K562 (cell line): Measurements from ENCODE around the gene SULT1E1. TPM values are rescaled to one million over a fixed set of nuclear protein-coding genes. Genes with fewer than 3 reads are reported as not detected.

Source experiments
- ATAC-seq: fragments of 200-7000 bp; cut with Tn5 transposase; 3 replicates; pipeline ENCODE4 v1.9.1; 2020; ENCODE audit warnings: moderate library complexity
- BruUV-seq: library from RNA; stranded (reverse); fragments of 400-500 nt; replicated peaks from 2 replicates; lab custom pipeline; 2021; lab: Mats Ljungman, UMichigan
- CTCF ChIA-PET: fragments of 300-600 bp; formaldehyde crosslinking; extraction: SDS; loops from one replicate; lab custom pipeline; 2021; ENCODE audit warnings: low intra/inter-chr PET ratio; lab: Yijun Ruan, JAX
- POLR2A ChIA-PET: fragments of 300-600, 350-650 bp; sonication (Branson Sonifier 250); formaldehyde crosslinking; extraction: SDS; loops from one replicate; lab custom pipeline; 2021; ENCODE audit warnings: antibody characterized with exemption, inconsistent platforms; lab: Yijun Ruan, JAX
- DNase-seq, 4 experiments: peaks; one replicate each; pipeline versions ENCODE4 v3.0.0 to v3.0.0-alpha.2; 2011 to 2018; ENCODE audit warnings: low spot score in 3 of 4, mixed read lengths in 3 of 4; ENCODE audit errors: extremely low read depth in 1 of 4
- FAIRE-seq: peaks from 2 replicates; lab custom pipeline; 2011; peaks lifted over from hg19 to GRCh38; lab: Jason Lieb, UNC
- H2AFZ ChIP-seq: 2 replicates; pipeline ENCODE4 v1.6.0; 2011; ENCODE audit warnings: low read depth, low read length, control low read depth, inconsistent platforms
- H3K27ac ChIP-seq: fragments of 200-600 bp; 3 replicates; pipeline ENCODE4 v1.8.0; 2011; ENCODE audit warnings: low read depth, mild to moderate bottlenecking, control low read depth, inconsistent platforms, low read length, moderate library complexity, mixed read lengths; ENCODE audit errors: extremely low read depth
- H3K27me3 ChIP-seq, 2 experiments: fragments of 300-600 bp in 1 of 2; 2 replicates in 1 of 2; 3 replicates in 1 of 2; pipeline versions ENCODE4 v1.6.0 to v1.8.0; 2011; ENCODE audit warnings: inconsistent platforms in 2 of 2, low read length in 2 of 2, mild to moderate bottlenecking in 1 of 2, mixed read lengths in 1 of 2, moderate library complexity in 1 of 2; ENCODE audit not compliant: control insufficient read depth in 2 of 2, insufficient read depth in 2 of 2
- H3K36me3 ChIP-seq: fragments of 300-600 bp; 3 replicates; pipeline ENCODE4 v1.8.0; 2011; ENCODE audit warnings: mild to moderate bottlenecking, low read length, inconsistent platforms; ENCODE audit not compliant: control insufficient read depth, insufficient read depth
- H3K4me1 ChIP-seq, 2 experiments: fragments of 200-600 bp in 1 of 2; replicated peaks in 1 of 2; 2 replicates in 1 of 2; 3 replicates in 1 of 2; pipeline versions ENCODE4 v1.5.1 to v1.8.0; 2011; ENCODE audit warnings: inconsistent platforms in 2 of 2, low read length in 2 of 2, mild to moderate bottlenecking in 1 of 2, mixed read lengths in 1 of 2, moderate library complexity in 1 of 2; ENCODE audit not compliant: control insufficient read depth in 2 of 2, insufficient read depth in 2 of 2
- H3K4me2 ChIP-seq: 2 replicates; pipeline ENCODE4 v1.6.1; 2011; ENCODE audit warnings: low read length, control low read depth, inconsistent platforms, mixed read lengths; ENCODE audit not compliant: insufficient read depth
- H3K4me3 ChIP-seq: fragments of 200-600 bp; sonication (generic), shearing (Covaris generic); 2 replicates; pipeline ENCODE4 v1.5.1; 2016; ENCODE audit warnings: control low read depth, inconsistent platforms
- H3K79me2 ChIP-seq: fragments of 200-600 bp; 3 replicates; pipeline ENCODE4 v1.8.0; 2011; ENCODE audit warnings: low read length, inconsistent platforms; ENCODE audit not compliant: control insufficient read depth, insufficient read depth
- H3K9ac ChIP-seq, 2 experiments: 2 replicates each; pipeline versions ENCODE4 v1.6.0 to v1.6.1; 2011; ENCODE audit warnings: low read depth in 2 of 2, low read length in 2 of 2, control low read depth in 1 of 2, inconsistent platforms in 1 of 2, mild to moderate bottlenecking in 1 of 2, mixed read lengths in 1 of 2; ENCODE audit not compliant: insufficient read depth in 1 of 2
- H3K9me1 ChIP-seq: one replicate; pipeline ENCODE4 v1.6.0; 2011; ENCODE audit warnings: inconsistent platforms, mild to moderate bottlenecking, low read length, moderate library complexity; ENCODE audit not compliant: control insufficient read depth, insufficient read depth
- H3K9me3 ChIP-seq: replicated peaks from 2 replicates; pipeline ENCODE4 v1.5.1; 2011; ENCODE audit warnings: low read depth, low read length, inconsistent platforms; ENCODE audit not compliant: control insufficient read depth, insufficient read depth
- H4K20me1 ChIP-seq: replicated peaks from 2 replicates; pipeline ENCODE4 v1.6.1; 2011; ENCODE audit warnings: low read length, inconsistent platforms, mixed read lengths; ENCODE audit not compliant: control insufficient read depth, insufficient read depth
- ASH1L ChIP-seq: fragments of 450-650 bp; IDR thresholded peaks from 2 replicates; pipeline ENCODE4 v1.6.1; 2018; ENCODE audit warnings: borderline replicate concordance, mild to moderate bottlenecking, low read depth; ENCODE audit not compliant: partially characterized antibody
- BACH1 ChIP-seq: fragments of 200-800 bp; sonication (Bioruptor generic); IDR thresholded peaks from 2 replicates; pipeline ENCODE4 v1.6.1; 2016; ENCODE audit warnings: missing genetic modification characterization, missing compliant biosample characterization
- CBX1 ChIP-seq: sonication (generic); IDR thresholded peaks from 2 replicates; pipeline ENCODE4 v1.6.1; 2016; ENCODE audit warnings: antibody characterized with exemption, low read depth, mild to moderate bottlenecking
- CCAR2 ChIP-seq: fragments of 200-400 bp; formaldehyde crosslinking; IDR thresholded peaks from 2 replicates; pipeline ENCODE4 v1.6.1; 2017; ENCODE audit warnings: mild to moderate bottlenecking, low read depth, low read length
- CGGBP1 ChIP-seq: fragments of 250-450 bp; sonication (Bioruptor Pico); IDR thresholded peaks from 2 replicates; pipeline ENCODE4 v1.9.0; 2021; ENCODE audit warnings: mild to moderate bottlenecking
- GABPA ChIP-seq: fragments of 200-800 bp; sonication (Bioruptor generic); conservative IDR thresholded peaks from 2 replicates; pipeline ENCODE4 v1.6.1; 2016; ENCODE audit warnings: low read depth, missing genetic modification characterization, missing compliant biosample characterization
- HMGXB4 ChIP-seq: sonication (generic); formaldehyde crosslinking; IDR thresholded peaks from 2 replicates; pipeline ENCODE4 v1.8.1; 2023; ENCODE audit warnings: mild to moderate bottlenecking, missing genetic modification reagents
- JUN ChIP-seq, 2 experiments: sonication (generic) in 1 of 2; formaldehyde crosslinking in 1 of 2; IDR thresholded peaks; 2 replicates each; pipeline versions ENCODE4 v1.6.1 to v1.8.0; 2012 to 2022; ENCODE audit warnings: borderline replicate concordance in 2 of 2, mild to moderate bottlenecking in 2 of 2, improper control_type of control experiment in 1 of 2, low read depth in 1 of 2, low read length in 1 of 2, missing genetic modification reagents in 1 of 2
- KHSRP ChIP-seq: fragments of 450-650 bp; IDR thresholded peaks from 2 replicates; pipeline ENCODE4 v1.6.1; 2017
- RBM17 ChIP-seq: fragments of 200-400 bp; formaldehyde crosslinking; IDR thresholded peaks from 2 replicates; pipeline ENCODE4 v1.6.1; 2017; ENCODE audit warnings: low read depth, mild to moderate bottlenecking, low read length, borderline replicate concordance
- TBP ChIP-seq: optimal IDR thresholded peaks from 2 replicates; pipeline ENCODE3; 2011; ENCODE audit warnings: low read depth, low read length, improper control_type of control experiment
- TGIF2 ChIP-seq: sonication (generic); formaldehyde crosslinking; IDR thresholded peaks from 2 replicates; pipeline ENCODE4 v1.8.1; 2022; ENCODE audit warnings: mild to moderate bottlenecking, missing genetic modification reagents, moderate library complexity
- THRAP3 ChIP-seq: fragments of 450-650 bp; IDR thresholded peaks from 2 replicates; pipeline ENCODE4 v1.6.1; 2016; ENCODE audit warnings: mild to moderate bottlenecking, inconsistent platforms, borderline replicate concordance
- ZKSCAN1 ChIP-seq: fragments of 150-350 bp; IDR thresholded peaks from 2 replicates; pipeline ENCODE4 v1.6.1; 2016; ENCODE audit warnings: low read depth, low read length
- ZNF24 ChIP-seq: fragments of 450-650 bp; IDR thresholded peaks from 2 replicates; pipeline ENCODE4 v1.6.1; 2016
- ZNF589 ChIP-seq: fragments of 200-800 bp; sonication (Bioruptor generic); IDR thresholded peaks from 2 replicates; pipeline ENCODE4 v1.6.1; 2016; ENCODE audit warnings: low read depth, missing genetic modification characterization, missing compliant biosample characterization
- WGBS: fragments of 100-300 bp; shearing (Covaris generic); methylation state at CpG from one replicate; pipeline ENCODE4 v1.1.6; 2016; ENCODE audit warnings: low coverage, mixed read lengths; ENCODE audit not compliant: insufficient coverage; ENCODE audit errors: missing lambda C conversion rate; 5-methylcytosine and 5-hydroxymethylcytosine counted together
- in situ Hi-C: fragments of 300-500 bp; cut with MboI; formaldehyde crosslinking; loops from 4 replicates; pipeline ENCODE4 v1.15.0; 2018; ENCODE audit warnings: inconsistent platforms, mixed read lengths
- intact Hi-C: fragments of 100-400 bp; cut with micrococcal nuclease; formaldehyde crosslinking; loops from 2 replicates; pipeline ENCODE4 v1.14.2; 2022
- polyA plus RNA-seq, 8 experiments: library from polyadenylated mRNA; depleted of rRNA in 4 of 8; stranded (reverse) in 5 of 8; unstranded in 3 of 8; fragments of >200 nt; fragmentation: Nextera tagmentation in 2 of 8; fragmentation: Illumina TruSeq in 1 of 8; extraction: Ambion mirVana in 2 of 8; extraction: Trizol in 1 of 8; gene quantifications; 2 replicates each; pipeline versions ENCODE4 v1.2.1 to v1.2.3, GENCODE V29; 2011 to 2014; ENCODE audit warnings: inconsistent platforms in 1 of 8, missing spikeins in 1 of 8
- total RNA-seq, 7 experiments: library from RNA; depleted of rRNA in 6 of 7; stranded (reverse); fragments of >200 nt in 6 of 7; fragmentation: Illumina TruSeq in 2 of 7; extraction: Trizol in 2 of 7; gene quantifications; 2 replicates each; pipeline versions ENCODE4 v1.2.1 to v1.2.3, GENCODE V29; 2011 to 2021; ENCODE audit warnings: low replicate concordance in 1 of 7
- TF ChIP-seq, protein P1 (sequence below): fragments of 250-450 bp; sonication (Bioruptor Pico); IDR thresholded peaks from 2 replicates; pipeline ENCODE4 v1.5.0; 2021; ENCODE audit warnings: mild to moderate bottlenecking, borderline replicate concordance

SULT1E1 gene
- total and polyA plus RNA-seq, 9 of the 15 experiments (the other 6 are each of a cell fraction or from before 2014, with no cell fraction given): not detected

DNA sequence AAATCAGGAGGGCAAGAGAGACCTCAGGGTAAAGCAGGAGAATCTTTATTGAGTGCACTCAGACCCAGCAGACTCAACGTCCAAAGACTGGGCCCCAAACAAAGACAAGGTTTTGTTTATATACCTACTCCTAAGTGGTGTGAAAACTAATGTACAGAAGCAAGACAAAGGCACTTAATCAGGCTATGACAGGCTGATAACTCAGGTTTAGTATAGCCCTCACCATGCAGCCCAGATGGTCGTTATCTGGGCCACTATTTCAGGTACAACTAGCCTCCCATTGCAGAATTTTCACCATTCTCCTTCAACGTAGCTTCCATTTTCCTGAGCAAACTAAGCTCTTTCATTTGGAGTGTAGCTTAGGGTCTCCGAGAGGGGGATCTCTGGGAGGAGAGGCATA lies 36.9 kb downstream of the SULT1E1 start:
- Histone ChIP-seq H3K4me3 (no peak overlapping the region), H3K9ac (no peak overlapping the region), H3K9me3 (no peaks in the 10 kb centered on the region), H2AFZ (no peak overlapping the region), H4K20me1 (no peaks in the 10 kb centered on the region)
- FAIRE-seq: no peak
- POLR2A ChIA-PET: no interaction called here
- BruUV-seq: no TSS peak
- 0% methylated on average over 4 of the region's 4 CpGs for WGBS
- intact Hi-C loops: no loop called here
- no peak for TF ChIP-seq JUN (IDR thresholded peaks at IDR 0.05; ENCODE audit: borderline replicate concordance, low read depth, low read length)
- TF ChIP-seq JUN (CRISPR knock-in tag; IDR thresholded peaks at IDR 0.05; ENCODE audit: borderline replicate concordance): no peak
- no peak for TF ChIP-seq BACH1 (tag)
- no peak for TF ChIP-seq RBM17
- no peak for TF ChIP-seq HMGXB4 (CRISPR knock-in tag)
- no peak for TF ChIP-seq ZNF24
- TF ChIP-seq TGIF2 (CRISPR knock-in tag): no peak
- TF ChIP-seq ASH1L: no peak
- no peak for TF ChIP-seq KHSRP
- no peak for TF ChIP-seq THRAP3
- TF ChIP-seq, protein P1, sequence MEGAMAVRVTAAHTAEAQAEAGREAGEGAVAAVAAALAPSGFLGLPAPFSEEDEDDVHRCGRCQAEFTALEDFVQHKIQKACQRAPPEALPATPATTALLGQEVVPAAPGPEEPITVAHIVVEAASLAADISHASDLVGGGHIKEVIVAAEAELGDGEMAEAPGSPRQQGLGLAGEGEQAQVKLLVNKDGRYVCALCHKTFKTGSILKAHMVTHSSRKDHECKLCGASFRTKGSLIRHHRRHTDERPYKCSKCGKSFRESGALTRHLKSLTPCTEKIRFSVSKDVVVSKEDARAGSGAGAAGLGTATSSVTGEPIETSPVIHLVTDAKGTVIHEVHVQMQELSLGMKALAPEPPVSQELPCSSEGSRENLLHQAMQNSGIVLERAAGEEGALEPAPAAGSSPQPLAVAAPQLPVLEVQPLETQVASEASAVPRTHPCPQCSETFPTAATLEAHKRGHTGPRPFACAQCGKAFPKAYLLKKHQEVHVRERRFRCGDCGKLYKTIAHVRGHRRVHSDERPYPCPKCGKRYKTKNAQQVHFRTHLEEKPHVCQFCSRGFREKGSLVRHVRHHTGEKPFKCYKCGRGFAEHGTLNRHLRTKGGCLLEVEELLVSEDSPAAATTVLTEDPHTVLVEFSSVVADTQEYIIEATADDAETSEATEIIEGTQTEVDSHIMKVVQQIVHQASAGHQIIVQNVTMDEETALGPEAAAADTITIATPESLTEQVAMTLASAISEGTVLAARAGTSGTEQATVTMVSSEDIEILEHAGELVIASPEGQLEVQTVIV (CRISPR knock-in tag): no peak
- TF ChIP-seq ZKSCAN1: no peak
- TF ChIP-seq ZNF589 (CRISPR knock-in tag): no peak
- no peak for TF ChIP-seq CCAR2
- no peak for TF ChIP-seq GABPA
- TF ChIP-seq TBP: no peak
- no peak for TF ChIP-seq CGGBP1 (CRISPR knock-in tag)
- TF ChIP-seq CBX1: no peak
- TF ChIP-seq, all 486 proteins: peak for 0
- H3K4me1 ChIP-seq: no peaks in the 10 kb centered on the region
- H3K4me2 ChIP-seq: no peak overlapping the region
- no peaks in the 10 kb centered on the region for H3K36me3 ChIP-seq
- in situ Hi-C loops: no loop called here
- no peaks in the 10 kb centered on the region for H3K9me1 ChIP-seq
- DNase-seq (no peak), ATAC-seq (no peak)
- no peaks in the 10 kb centered on the region for H3K79me2 ChIP-seq
- no peak overlapping the region for H3K27ac ChIP-seq
- CTCF ChIA-PET: no interaction called here
- no peaks in the 10 kb centered on the region for H3K27me3 ChIP-seq
